HCT116 (cell line): ENCODE data around the gene BOLA3. TPM values are rescaled to one million over a fixed set of nuclear protein-coding genes. Genes with fewer than 3 reads are reported as not detected.

Experiments used
- ATAC-seq: fragments of 200-7000 bp; cut with Tn5 transposase; 2 replicates; pipeline ENCODE4 v1.9.1; 2020; ENCODE audit warnings: mild to moderate bottlenecking, moderate library complexity
- BruUV-seq: library from RNA; stranded (reverse); fragments of 400-500 nt; replicated peaks from 2 replicates; lab custom pipeline; 2021; lab: Mats Ljungman, UMichigan
- CTCF ChIA-PET: fragments of 300-600 bp; sonication (Branson Sonifier 250); formaldehyde crosslinking; loops from one replicate; lab custom pipeline; 2021; ENCODE audit warnings: antibody characterized with exemption; lab: Charles Lee
- POLR2A ChIA-PET: fragments of 300-600, 350-600 bp; sonication (Branson Sonifier 250); formaldehyde crosslinking; loops from one replicate; lab custom pipeline; 2021; ENCODE audit warnings: antibody characterized with exemption; lab: Charles Lee
- RAD21 ChIA-PET, 2 experiments: fragments of 300-600 bp; sonication (Branson Sonifier 250); formaldehyde crosslinking; loops; one replicate each; lab custom pipeline; 2023; ENCODE audit warnings: low total read pairs in 2 of 2; ENCODE audit not compliant: uncharacterized antibody in 2 of 2, unreplicated experiment in 2 of 2, low non-redundant PET in 1 of 2; lab: Charles Lee
- DNase-seq: peaks from one replicate; pipeline ENCODE4 v3.0.0-alpha.2; 2010; ENCODE audit warnings: low read depth, low spot score
- H2AFZ ChIP-seq: fragments of 200-600 bp; shearing (Covaris generic), sonication (generic); 2 replicates; pipeline ENCODE4 v1.6.1; 2017; ENCODE audit warnings: low read depth, mixed run types, mixed read lengths, antibody characterized with exemption, low read length; ENCODE audit not compliant: poor library complexity, severe bottlenecking
- H3K27ac ChIP-seq: 2 replicates; pipeline ENCODE4 v1.5.1; 2012; ENCODE audit warnings: low read depth, low read length
- H3K27me3 ChIP-seq: fragments of 200-600 bp; sonication (generic); 2 replicates; pipeline ENCODE4 v1.6.1; 2016; ENCODE audit warnings: mixed run types, low read length, mixed read lengths; ENCODE audit not compliant: insufficient read depth
- H3K36me3 ChIP-seq, 2 experiments: fragments of 200-500 bp in 1 of 2; fragments of 200-600 bp in 1 of 2; sonication (Bioruptor generic) in 1 of 2; sonication (generic) in 1 of 2; 2 replicates each; pipeline versions ENCODE4 v1.5.1 to v1.6.1; 2014 to 2016; ENCODE audit warnings: low read length in 2 of 2, inconsistent platforms in 1 of 2, mixed read lengths in 1 of 2, mixed run types in 1 of 2; ENCODE audit not compliant: insufficient read depth in 2 of 2, control insufficient read depth in 1 of 2
- H3K4me1 ChIP-seq, 2 experiments: fragments of 200-600 bp in 1 of 2; sonication (generic) in 1 of 2; 2 replicates each; pipeline versions ENCODE4 v1.5.1 to v1.6.1; 2012 to 2017; ENCODE audit warnings: low read length in 2 of 2, inconsistent platforms in 1 of 2, mild to moderate bottlenecking in 1 of 2, mixed read lengths in 1 of 2, mixed run types in 1 of 2, moderate library complexity in 1 of 2; ENCODE audit not compliant: insufficient read depth in 2 of 2, control insufficient read depth in 1 of 2
- H3K4me2 ChIP-seq: fragments of 200-600 bp; sonication (generic); 2 replicates; pipeline ENCODE4 v1.6.1; 2017; ENCODE audit warnings: mixed run types, low read length, mixed read lengths
- H3K4me3 ChIP-seq, 2 experiments: fragments of 200-600 bp in 1 of 2; sonication (generic) in 1 of 2; replicated peaks in 1 of 2; 2 replicates each; pipeline ENCODE4 v1.5.1; 2011 to 2016; ENCODE audit warnings: low read length in 2 of 2, control low read depth in 1 of 2, low read depth in 1 of 2, mild to moderate bottlenecking in 1 of 2, mixed read lengths in 1 of 2, mixed run types in 1 of 2
- H3K79me2 ChIP-seq: fragments of 200-600 bp; sonication (generic); 2 replicates; pipeline ENCODE4 v1.6.1; 2017; ENCODE audit warnings: mild to moderate bottlenecking, mixed run types, low read length, moderate library complexity, mixed read lengths; ENCODE audit not compliant: insufficient read depth
- H3K9ac ChIP-seq: fragments of 200-600 bp; sonication (generic); 2 replicates; pipeline ENCODE4 v1.6.1; 2016; ENCODE audit warnings: low read length, mixed read lengths
- H3K9me2 ChIP-seq: fragments of 200-600 bp; sonication (generic), shearing (Covaris generic); 2 replicates; pipeline ENCODE4 v1.6.1; 2017; ENCODE audit warnings: mixed run types, mild to moderate bottlenecking, moderate library complexity; ENCODE audit not compliant: insufficient read depth
- H3K9me3 ChIP-seq, 2 experiments: fragments of 200-500 bp in 1 of 2; fragments of 200-600 bp in 1 of 2; sonication (Bioruptor generic) in 1 of 2; sonication (generic) in 1 of 2; 2 replicates each; pipeline ENCODE4 v1.6.1; 2014 to 2017; ENCODE audit warnings: low read length in 2 of 2, mixed read lengths in 2 of 2, inconsistent platforms in 1 of 2, low read depth in 1 of 2, mild to moderate bottlenecking in 1 of 2, mixed run types in 1 of 2, moderate library complexity in 1 of 2; ENCODE audit not compliant: control insufficient read depth in 1 of 2, insufficient read depth in 1 of 2
- H4K20me1 ChIP-seq: fragments of 200-600 bp; sonication (generic), shearing (Covaris generic); 2 replicates; pipeline ENCODE4 v1.6.1; 2017; ENCODE audit warnings: mixed run types, mild to moderate bottlenecking, moderate library complexity; ENCODE audit not compliant: insufficient read depth
- CEBPB ChIP-seq: IDR thresholded peaks from 2 replicates; pipeline ENCODE4 v1.6.1; 2012; ENCODE audit warnings: low read depth
- EGR1 ChIP-seq: IDR thresholded peaks from 2 replicates; pipeline ENCODE4 v1.6.1; 2012; ENCODE audit warnings: low read depth
- EZH2 ChIP-seq: fragments of 200-600 bp; sonication (generic); IDR thresholded peaks from 2 replicates; pipeline ENCODE4 v1.6.1; 2017; ENCODE audit warnings: antibody characterized with exemption, mixed run types
- JUND ChIP-seq: IDR thresholded peaks from 2 replicates; pipeline ENCODE4 v1.6.1; 2012
- POLR2A ChIP-seq: IDR thresholded peaks from 2 replicates; pipeline ENCODE4 v1.7.0; 2011; ENCODE audit warnings: borderline replicate concordance; ENCODE audit not compliant: insufficient read depth, insufficient read length; ENCODE audit errors: extremely low read depth
- RAD21 ChIP-seq: IDR thresholded peaks from 2 replicates; pipeline ENCODE4 v1.6.1; 2012; ENCODE audit warnings: low read depth, mild to moderate bottlenecking
- YY1 ChIP-seq: IDR thresholded peaks from 2 replicates; pipeline ENCODE4 v1.6.1; 2011; ENCODE audit warnings: low read length, low read depth, moderate library complexity, mild to moderate bottlenecking; ENCODE audit not compliant: insufficient replicate concordance; ENCODE audit errors: extremely low read depth
- ZNF274 ChIP-seq: fragments of 200-500 bp; sonication (Bioruptor generic); IDR thresholded peaks from 2 replicates; pipeline ENCODE4 v1.6.1; 2014; ENCODE audit warnings: mild to moderate bottlenecking, low read depth, low read length, inconsistent platforms
- intact Hi-C: fragments of 100-400 bp; cut with micrococcal nuclease; formaldehyde crosslinking; loops from 2 replicates; pipeline ENCODE4 v1.10.0; 2022
- total RNA-seq: library from RNA; stranded (reverse); gene quantifications from one replicate; pipeline ENCODE4 v1.2.1, GENCODE V29; 2021; ENCODE audit not compliant: unreplicated experiment
- TF ChIP-seq, protein P1 (sequence below): IDR thresholded peaks from 2 replicates; pipeline ENCODE4 v1.6.1; 2012

Gene BOLA3
- total RNA-seq, 1 experiment from 2014 or later = 62.9 TPM

GRCh38 chr2:74105413-74105812 is 42.3 kb downstream of the BOLA3 start:
- H3K27ac ChIP-seq = no peak overlapping the region
- H3K4me2 ChIP-seq = no peak overlapping the region
- no peak overlapping the region for H3K9ac ChIP-seq
- no peak overlapping the region for H2AFZ ChIP-seq
- no peak for TF ChIP-seq JUND
- no peak for TF ChIP-seq POLR2A
- TF ChIP-seq ZNF274 = no peak
- no peak for TF ChIP-seq EZH2
- no peak for TF ChIP-seq RAD21
- no peak for TF ChIP-seq EGR1
- no peak for TF ChIP-seq CEBPB
- TF ChIP-seq, protein P1, sequence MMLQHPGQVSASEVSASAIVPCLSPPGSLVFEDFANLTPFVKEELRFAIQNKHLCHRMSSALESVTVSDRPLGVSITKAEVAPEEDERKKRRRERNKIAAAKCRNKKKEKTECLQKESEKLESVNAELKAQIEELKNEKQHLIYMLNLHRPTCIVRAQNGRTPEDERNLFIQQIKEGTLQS = no peak
- no peak for TF ChIP-seq YY1
- TF ChIP-seq, all 23 proteins: peak for 0
- peaks cover 7 to 12% of the 10 kb centered on the region in 2 experiments; a peak in 2 of 4 replicates for H3K36me3 ChIP-seq
- H3K4me1 ChIP-seq = no peaks in the 10 kb centered on the region
- no peaks in the 10 kb centered on the region for H3K9me3 ChIP-seq
- intact Hi-C loops = no loop called here
- RAD21 ChIA-PET = no interaction called here
- no peaks in the 10 kb centered on the region for H4K20me1 ChIP-seq
- H3K27me3 ChIP-seq = no peaks in the 10 kb centered on the region
- CTCF ChIA-PET = no interaction called here
- POLR2A ChIA-PET = no interaction called here
- H3K9me2 ChIP-seq = no peaks in the 10 kb centered on the region
- DNase-seq (no peak), ATAC-seq (no peak)
- no TSS peak for BruUV-seq
- no peak overlapping the region for H3K4me3 ChIP-seq
- no peaks in the 10 kb centered on the region for H3K79me2 ChIP-seq

DNA sequence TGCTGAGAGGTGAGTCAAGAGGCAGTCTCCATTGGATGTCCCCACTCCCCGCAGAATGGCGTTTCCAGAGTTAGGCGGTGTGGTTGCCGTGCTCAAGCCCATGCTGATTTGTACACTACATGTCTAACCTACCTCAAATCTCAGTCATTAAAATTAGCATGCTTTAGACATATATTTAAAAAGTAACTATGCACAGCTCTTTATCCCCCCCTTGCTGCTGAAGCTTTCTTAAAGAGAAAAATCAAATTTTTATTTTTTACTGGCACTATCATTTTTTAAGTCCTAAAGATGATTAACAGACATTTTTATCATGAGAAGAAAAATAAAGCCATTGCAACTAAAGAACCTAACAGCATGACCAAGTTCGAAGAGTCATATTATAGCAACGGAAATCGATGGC is 42.9 kb downstream of the BOLA3 start:
- ATAC-seq = no peak
- H3K79me2 ChIP-seq = no peaks in the 10 kb centered on the region
- intact Hi-C loops = no loop called here
- TF ChIP-seq ZNF274 (no peak), RAD21 (peak; percentile 44)
- CTCF ChIA-PET = no interaction called here
- RAD21 ChIA-PET = no interaction called here
- POLR2A ChIA-PET = no interaction called here
- no peaks in the 10 kb centered on the region for H3K9me3 ChIP-seq
- no peak overlapping the region for H3K27ac ChIP-seq
- no peaks in the 10 kb centered on the region for H4K20me1 ChIP-seq
- H3K4me2 ChIP-seq = no peak overlapping the region
- no peak overlapping the region for H3K4me3 ChIP-seq
- H3K9me2 ChIP-seq = no peaks in the 10 kb centered on the region
- no peaks in the 10 kb centered on the region for H3K27me3 ChIP-seq
- peaks cover 7 to 13% of the 10 kb centered on the region in 2 experiments; a peak in 3 of 4 replicates for H3K36me3 ChIP-seq
- no TSS peak for BruUV-seq
- no peak overlapping the region for H2AFZ ChIP-seq
- H3K4me1 ChIP-seq = no peaks in the 10 kb centered on the region
- no peak overlapping the region for H3K9ac ChIP-seq
- no peak for DNase-seq
